AG09309 (cell line): Measurements from ENCODE around the gene ETV6.

Experiments used
- DNase-seq: peaks from one replicate; pipeline ENCODE4 v3.0.0-alpha.2; 2010; ENCODE audit warnings: low read depth
- H3K4me3 ChIP-seq: 2 replicates; pipeline ENCODE4 v1.5.1; 2011; ENCODE audit warnings: mild to moderate bottlenecking, low read depth, low read length, moderate library complexity; ENCODE audit not compliant: control insufficient read depth
- TF ChIP-seq, protein P1 (sequence below): IDR thresholded peaks from 2 replicates; pipeline ENCODE4 v1.5.1; 2011; ENCODE audit warnings: mild to moderate bottlenecking, low read depth, low read length, inconsistent platforms; ENCODE audit not compliant: insufficient read depth, control insufficient read depth; ENCODE audit errors: missing control alignments

The ETV6 gene

DNA sequence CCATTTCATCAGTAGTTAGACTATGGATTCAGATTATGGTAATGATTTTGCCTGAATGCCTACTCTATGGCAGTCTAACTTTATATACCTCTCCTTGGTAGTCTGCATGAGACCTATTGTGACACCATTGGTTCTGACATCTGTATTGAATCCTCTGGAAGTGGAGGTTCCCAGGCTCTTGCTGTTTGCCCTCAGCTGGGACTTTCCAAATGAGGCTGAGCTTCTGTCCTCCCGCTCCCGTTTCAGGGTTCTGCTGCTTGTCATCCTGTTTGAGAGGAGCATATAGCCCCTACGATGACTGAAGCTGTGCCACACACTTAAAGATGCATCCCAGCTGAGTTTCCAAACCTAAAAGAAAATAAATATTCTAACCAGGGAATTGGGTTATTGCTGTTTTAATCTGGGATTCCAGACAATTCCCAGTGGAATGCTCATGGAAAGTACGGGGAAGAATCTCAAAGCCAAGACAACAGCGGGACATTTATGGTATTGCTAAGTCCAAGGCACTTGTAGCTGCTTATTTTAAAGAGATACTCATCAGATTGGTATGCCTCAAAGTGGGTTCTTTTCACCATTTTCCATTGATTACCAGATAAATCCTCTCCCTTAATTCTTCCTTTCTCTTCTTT, 105.9 kb downstream of the ETV6 start:
- no peak overlapping the region for H3K4me3 ChIP-seq
- no peak for DNase-seq
- TF ChIP-seq, protein P1, sequence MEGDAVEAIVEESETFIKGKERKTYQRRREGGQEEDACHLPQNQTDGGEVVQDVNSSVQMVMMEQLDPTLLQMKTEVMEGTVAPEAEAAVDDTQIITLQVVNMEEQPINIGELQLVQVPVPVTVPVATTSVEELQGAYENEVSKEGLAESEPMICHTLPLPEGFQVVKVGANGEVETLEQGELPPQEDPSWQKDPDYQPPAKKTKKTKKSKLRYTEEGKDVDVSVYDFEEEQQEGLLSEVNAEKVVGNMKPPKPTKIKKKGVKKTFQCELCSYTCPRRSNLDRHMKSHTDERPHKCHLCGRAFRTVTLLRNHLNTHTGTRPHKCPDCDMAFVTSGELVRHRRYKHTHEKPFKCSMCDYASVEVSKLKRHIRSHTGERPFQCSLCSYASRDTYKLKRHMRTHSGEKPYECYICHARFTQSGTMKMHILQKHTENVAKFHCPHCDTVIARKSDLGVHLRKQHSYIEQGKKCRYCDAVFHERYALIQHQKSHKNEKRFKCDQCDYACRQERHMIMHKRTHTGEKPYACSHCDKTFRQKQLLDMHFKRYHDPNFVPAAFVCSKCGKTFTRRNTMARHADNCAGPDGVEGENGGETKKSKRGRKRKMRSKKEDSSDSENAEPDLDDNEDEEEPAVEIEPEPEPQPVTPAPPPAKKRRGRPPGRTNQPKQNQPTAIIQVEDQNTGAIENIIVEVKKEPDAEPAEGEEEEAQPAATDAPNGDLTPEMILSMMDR = no peak

DNA sequence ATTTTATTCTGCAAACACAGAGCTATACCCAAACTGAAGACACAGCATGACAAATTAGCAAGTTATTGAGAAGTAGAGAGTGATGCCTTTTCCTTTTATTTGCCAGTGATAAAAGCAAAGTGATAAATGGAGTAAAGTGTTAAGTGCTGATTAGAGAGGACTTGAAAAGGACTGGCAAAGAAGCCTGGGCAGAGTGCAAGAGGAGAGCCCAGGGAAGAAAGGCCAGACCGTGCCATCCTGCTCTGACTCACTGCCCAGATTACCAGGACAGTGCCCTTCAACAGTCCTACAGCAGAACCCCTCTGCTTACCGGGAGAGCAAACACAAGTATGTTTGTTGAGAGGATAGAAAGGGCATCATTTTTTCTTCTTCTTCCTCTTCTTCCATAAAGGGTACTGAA, 106.5 kb downstream of the ETV6 start:
- no peak for DNase-seq
- TF ChIP-seq, protein P1 = no peak
- H3K4me3 ChIP-seq = no peak overlapping the region

DNA sequence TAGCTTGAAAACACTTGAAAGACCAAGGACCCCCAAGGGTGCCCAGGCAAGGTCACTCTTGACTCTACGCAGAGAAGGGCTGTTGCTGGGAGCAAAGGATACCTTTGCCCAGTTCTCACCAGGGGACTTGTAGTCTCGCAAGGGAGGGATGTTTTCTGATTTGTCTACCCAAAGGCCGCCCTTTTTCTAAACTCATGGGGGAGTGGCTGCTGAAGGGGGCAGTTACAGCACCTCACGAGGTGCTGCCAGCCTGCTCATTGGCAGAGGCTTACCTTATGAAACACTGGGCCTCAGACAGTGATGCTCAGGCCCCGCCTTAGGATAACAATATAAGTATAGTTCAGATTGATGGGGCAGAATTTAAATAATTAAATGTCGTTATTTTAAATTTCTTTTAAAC, 107.0 kb downstream of the ETV6 start:
- TF ChIP-seq, protein P1 = no peak
- no peak for DNase-seq
- H3K4me3 ChIP-seq = no peak overlapping the region

DNA sequence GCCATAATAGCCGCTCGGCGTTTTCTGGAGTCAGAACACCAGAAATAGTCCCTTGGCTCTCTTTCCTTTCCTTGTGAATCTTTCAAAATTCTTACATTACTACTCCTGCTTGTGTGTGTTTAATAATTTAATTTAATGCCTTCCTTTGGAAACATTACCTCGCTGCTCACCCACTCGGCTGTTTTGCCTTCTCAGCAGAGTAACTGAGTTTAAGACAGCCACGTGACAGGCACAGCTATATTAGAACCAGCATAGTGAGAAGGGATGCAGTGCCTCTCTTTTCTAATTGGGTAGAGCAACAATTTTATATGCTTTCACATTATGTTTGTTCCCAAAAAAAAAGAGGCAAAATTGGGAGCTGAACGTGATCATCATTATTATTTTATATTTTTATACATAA, 107.6 kb downstream of the ETV6 start:
- TF ChIP-seq, protein P1 = no peak
- no peak for DNase-seq
- no peak overlapping the region for H3K4me3 ChIP-seq

DNA sequence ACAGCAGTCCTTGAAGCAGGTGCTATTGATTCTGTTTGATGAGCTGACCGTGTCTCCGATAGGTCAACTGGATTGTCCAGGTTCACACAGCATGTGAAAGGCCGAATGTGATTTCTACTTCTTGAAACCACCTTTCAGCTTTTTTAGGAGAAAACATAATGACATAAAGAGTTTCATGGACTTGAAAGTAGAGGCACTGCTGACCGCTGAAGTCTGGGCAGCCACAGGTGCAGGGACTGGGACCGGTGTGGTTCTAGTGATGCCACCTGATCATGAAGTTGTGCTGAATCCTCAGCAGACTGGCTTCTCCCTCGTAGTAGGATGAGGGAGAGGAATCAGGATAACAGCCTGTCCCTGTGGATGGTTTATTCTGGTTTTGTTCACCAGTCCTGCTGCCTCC, 108.1 kb downstream of the ETV6 start:
- H3K4me3 ChIP-seq = no peak overlapping the region
- no peak for DNase-seq
- TF ChIP-seq, protein P1 = no peak

DNA sequence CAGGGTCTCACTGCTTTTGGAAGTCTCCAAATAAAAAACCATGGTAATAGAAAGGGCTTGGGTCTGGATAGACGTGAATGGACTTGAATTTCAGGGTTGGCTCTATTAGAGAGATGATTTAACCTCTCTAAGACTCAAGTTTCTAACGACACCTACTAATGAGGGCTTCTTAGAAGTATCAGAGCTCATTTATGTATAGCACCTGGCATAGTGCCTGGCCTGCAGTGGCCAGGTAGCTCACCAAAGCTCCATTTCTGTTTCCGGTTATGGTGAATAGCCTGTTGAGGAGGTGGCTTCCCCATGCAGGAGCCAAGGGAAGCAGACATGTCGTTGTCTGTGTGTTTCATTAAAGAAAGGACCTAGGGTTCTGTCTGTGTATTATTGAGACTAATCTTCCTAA, 108.6 kb downstream of the ETV6 start:
- DNase-seq = no peak
- H3K4me3 ChIP-seq = no peak overlapping the region
- TF ChIP-seq, protein P1 = no peak
